ENCODE results near the gene LRRC75B. TPM values are rescaled to one million over a fixed set of nuclear protein-coding genes. Genes with fewer than 3 reads are reported as not detected.
"Not testable (repeated sequence)": the region's sequence is repeated elsewhere in the genome, so short reads cannot be mapped to it uniquely, and the experiment has no call there.

The LRRC75B gene
- total RNA-seq, 1 donor from 2014 or later, result 4.3 TPM

DNA sequence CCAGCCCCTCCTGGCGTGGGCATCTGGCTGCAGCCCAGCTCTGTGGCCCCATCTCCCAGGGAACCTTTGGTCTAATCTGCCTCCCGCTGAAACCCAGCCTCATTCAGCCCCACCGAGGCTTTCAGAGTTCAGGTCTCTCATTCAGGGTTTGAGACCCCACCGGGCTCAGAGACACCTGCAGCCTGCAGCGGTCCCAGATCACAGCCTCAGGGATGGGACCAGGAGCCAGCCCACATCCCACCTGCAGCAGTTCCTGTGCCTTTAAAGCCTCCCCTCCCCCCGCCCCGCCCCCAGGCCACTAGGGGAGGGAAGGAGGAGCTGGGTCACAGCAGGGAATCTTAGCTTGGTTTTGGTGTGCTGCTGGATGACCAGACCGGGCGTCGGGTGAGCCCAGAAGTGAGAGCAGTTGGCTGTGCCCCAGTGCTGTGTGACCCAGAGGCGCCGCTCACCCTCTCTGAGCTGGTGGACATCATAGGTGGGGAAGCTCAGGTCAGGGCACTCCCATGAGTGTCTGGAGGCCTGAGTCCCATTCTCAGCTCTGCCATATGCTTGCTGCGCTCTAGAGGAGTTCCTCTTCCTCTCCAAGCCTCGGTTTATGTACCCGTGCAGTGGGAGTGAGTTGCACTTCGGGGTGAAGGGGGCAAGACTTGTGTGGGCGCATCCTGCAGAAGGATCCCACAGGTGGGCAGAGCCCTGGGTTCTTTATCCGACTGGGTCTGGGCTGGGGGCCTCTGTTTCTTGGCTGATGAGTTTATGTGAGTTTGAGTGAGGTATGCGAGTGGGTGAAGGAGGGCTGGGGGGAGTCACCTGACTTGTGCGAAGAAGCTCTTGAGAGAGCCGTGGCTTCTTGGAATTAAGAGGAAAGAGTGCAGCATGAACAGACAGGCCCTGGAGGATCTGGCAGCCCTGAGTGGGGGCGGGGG, 10.2 kb upstream of the LRRC75B start, which contains the start of gene GGT1:
GGT1 (plus strand) TSS at position 347 of the 923 bp plus-strand sequence. CDS start 7,889 bp downstream, outside the sequence.
- not testable (repeated sequence) for DNase-seq (ENCODE audit: low read depth, low spot score)

DNA sequence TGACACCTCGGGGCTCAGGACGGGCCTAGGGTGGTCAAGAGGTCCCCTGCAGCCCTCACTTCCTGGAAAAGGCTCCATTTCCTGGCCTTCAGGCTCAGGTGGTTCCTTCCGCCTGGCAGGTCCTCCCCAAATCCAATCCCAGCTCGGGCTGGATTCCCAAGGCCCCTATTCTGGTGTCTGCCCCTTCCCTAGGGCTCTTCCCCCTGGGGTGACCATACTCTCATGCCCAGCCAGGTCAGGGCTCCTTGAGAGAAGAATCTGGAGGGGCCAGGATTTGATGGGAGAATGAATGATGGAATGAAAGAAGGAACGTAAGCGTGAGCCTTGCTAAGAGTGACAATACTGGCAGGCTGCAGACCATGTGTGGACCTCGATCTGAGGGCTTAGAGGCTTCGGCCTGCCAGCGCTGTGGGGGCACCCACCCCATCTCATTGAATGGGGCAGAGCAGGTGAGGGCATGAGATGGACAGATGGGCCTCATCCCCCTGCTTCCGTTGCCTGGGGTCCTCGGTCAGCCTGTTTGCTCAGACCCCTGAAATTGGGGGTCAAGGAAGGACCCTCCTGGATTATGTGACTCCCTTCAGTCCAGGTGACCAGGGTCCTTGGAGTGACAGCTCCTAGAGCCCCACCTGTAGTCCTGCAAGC, 9.4 kb upstream of the LRRC75B start:
- DNase-seq (ENCODE audit: low read depth, low spot score), result not testable (repeated sequence)

DNA sequence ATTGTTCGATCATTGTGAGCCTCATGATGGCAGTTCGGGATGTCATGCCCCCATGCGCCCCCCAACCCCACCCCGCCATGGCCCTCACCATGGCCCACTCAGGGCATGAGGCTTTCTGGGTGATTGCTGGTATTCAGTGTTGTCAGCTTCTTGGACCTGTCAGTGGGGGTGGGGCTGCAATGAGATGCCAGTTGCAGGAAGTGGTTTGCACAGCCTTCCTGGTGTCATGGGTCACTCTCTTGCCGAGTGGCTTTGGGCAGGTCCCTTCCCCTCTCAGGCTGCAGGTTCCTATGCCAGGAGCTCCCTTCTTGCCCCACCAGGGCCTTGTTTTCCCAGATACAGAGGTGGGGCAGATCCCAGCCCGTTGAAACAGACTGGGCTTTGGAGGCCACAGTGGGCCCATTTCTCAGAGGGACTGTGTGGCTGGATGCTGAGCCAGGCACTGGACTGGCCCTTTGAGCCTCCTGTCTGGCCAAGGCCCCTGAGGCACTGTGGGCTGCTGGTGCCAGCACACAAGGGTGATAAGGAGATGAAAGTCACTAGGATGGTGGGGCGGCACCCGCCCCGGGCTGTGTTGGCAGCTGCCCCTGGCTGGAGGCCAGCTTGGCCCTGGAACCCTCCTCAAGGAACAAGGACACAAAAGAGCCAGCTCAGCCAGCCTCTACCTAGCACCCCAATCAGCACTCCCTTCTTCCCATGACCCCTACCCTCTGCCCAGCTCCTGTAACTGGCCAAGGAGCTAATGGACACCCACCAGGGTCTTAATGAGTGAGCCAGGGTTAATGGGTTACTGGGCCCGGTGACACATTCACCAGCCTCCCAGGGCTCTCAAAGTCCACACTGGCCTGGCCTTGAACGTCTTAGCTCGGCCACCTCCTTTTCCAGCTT, 8.6 kb upstream of the LRRC75B start:
- no peak for DNase-seq (ENCODE audit: low read depth, low spot score)

DNA sequence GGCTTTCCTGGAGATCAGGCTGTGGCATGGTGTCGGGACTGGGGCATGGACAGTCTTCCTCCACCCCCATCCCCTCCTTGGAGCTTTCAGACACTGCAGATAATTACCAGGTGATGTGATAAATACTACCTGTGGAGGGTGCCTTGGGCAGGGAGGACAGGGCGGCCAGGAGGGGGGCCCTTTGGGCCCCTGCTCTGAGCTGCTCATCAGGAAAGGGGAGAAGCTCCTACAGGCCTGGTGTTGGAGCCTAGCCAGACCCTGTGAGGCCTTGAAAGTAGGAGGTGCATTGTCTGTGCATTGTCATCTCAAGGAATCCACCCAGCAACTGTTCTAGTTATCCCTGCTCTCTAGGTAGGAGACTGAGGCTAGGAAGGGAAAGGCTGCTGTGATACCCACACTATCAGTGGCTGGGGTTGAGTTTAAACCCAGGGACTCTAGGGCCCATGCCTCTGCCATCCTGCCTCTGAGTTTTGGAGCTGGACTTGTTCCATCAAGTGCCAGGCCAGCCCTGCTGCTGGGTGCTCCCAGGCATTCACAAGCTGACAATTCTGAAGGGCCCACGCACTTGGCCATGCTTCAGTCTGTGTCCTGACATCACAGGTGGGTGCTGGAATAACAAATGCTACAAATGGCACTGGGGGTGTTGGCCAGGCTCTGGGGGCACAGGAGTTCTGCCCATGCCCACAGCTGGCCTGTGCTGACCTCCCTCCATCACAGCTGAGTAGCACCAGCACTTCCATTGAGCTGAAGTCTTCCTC, 7.3 kb upstream of the LRRC75B start:
- not testable (repeated sequence) for DNase-seq (ENCODE audit: low read depth, low spot score)

DNA sequence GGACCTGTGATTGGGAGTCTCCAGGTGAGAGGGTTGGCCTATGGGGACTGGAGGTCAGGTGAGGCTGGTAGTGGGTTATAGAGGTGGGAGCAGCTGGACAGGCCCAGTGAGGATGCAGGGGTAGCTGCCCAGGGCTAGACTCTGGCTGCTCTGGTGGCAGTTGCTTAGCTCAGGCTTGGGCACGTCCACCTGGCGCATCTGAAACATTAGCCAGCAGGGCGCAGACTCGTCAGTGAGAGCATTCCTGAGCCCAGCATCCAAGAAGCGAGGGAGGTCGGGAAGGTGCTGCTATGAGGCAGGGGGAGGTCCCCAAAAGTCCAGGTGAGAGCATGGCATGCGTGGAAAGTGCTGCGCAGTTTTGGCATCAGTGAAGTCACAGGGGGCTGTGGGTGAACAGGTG, 6.6 kb upstream of the LRRC75B start:
- no peak for DNase-seq (ENCODE audit: low read depth, low spot score)

DNA sequence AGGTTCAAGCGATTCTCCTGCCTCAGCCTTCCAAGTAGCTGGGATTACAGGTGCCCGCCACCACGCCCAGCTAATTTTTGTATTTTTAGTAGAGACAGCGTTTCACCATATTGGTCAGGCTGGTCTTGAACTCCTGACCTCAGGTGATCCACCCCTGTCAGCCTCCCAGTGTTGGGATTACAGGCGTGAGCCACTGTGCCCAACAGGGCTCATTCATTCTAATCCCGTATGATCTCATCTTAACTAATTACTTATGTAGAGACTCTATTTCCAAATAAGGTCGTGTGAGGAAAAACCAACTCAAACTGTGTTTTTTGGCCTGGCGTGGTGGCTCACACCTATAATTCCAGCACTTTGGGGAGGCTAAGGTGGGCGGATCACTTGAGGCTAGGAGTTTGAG, 4.2 kb upstream of the LRRC75B start:
- not testable (repeated sequence) for DNase-seq (ENCODE audit: low read depth, low spot score)

DNA sequence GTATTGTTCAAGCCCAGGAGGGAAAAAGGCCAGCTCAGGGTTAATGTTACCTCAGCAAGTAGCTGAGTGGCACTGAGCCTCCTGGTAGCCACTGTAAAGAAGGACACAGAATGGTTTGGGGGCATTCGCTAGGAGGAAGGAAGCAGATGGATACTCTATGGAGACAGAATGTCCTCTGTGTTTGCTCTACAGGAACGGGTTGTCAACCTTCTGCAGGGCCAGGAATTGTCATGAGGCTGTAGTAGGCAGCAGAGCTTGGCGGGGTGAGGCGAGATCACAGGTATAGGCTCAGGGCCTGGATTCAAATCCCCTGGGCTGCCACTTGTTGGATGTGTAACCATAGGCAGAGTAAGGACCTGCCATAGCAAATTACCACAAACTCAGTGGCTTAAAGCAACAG, 3.0 kb upstream of the LRRC75B start:
- DNase-seq (ENCODE audit: low read depth, low spot score), result no peak

DNA sequence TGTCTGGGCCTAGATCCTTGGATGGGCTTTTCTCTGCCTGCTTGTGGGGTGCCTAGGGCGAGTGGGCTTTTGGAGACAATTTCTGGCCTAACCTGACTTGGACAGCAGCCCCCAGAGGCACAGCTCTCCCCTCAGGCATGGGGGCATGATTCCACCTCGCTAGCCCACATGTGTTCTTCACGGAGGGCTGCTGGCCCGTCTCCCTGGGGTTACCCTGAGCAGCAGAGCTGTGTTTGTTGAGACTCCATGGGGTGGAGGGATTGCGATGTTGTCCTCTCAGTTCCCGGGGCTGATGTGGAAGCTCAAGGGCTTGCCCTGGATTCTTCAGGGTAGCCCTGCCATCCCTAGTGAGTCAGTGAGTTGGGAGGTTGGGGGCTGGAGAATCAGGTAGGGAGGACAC, 2.4 kb upstream of the LRRC75B start:
- DNase-seq (ENCODE audit: low read depth, low spot score), result no peak

DNA sequence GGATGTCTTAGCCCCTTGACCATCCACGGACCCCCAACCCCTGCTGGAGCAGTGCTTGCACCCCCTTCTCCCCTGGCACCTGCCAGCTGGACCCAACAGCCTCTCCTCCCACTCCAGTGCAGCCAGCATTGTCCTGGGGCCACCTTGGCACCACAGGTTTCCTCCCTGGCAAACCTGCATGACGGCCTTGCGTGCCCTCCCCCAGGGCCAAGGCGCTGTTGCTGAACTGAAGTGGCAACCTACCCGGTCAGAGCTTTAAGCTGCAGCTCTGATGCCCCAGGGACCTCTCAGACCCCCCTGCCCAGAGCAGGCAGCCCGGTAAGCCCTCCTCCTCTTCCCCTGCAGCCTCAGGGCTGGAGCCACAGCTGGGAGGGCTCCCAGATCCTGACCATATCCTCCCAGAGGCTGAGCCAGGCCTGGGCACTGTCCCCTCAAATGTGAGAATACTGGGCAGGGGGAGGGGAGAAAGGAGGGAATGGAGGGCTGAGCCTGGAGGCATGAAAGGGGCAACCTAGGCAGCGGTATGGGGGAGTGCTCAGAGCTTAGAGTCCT, 1.8 kb upstream of the LRRC75B start:
- no peak for DNase-seq (ENCODE audit: low read depth, low spot score)

DNA sequence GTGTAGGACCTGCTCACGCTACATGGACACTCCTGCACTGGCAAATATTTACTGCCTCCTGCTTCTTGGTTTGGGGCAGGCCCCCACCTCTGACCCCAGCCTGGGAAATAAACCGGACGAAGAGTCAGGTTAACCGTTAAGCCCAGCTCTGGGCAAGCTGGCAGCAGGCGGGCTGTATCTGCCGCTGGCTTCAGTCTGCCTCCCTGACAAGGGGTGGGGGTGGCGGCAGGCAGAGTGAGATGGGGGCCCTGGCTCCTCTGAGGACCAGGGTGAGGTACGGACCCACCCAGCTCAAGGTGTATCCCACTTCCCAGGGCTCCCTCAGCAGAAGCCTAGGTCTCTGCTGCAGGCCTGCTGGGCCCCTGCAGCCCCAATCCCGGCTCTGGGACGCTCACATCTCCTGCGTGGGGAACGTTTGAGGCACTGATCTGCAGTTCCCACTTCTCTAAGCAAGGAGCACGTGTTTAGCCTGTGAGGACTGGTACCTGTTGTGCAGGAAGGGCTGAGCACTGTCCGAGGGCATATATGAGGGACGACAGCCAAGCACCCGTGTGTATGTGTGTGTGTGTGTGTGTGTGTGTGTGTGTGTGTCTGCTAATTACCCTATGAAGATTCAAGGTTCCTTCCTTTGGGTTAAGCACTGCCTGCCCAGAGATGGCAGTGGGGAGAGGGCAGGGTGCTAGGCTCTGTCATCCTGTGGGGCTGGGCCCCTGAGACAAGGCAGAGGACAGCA, 1.1 kb upstream of the LRRC75B start:
- DNase-seq (ENCODE audit: low read depth, low spot score), result no peak

DNA sequence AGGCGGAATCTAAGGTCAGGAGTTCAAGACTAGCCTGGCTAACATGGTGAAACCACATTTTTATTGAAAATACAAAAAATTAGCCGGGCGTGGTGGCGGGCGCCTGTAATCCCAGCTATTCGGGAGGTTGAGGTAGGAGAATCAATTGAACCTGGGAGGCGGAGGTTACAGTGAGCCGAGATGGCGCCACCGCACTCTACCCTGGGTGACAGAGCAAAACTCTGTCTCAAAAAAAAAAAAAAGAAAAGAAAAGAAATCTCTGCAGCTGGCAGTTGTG, 624 bp upstream of the LRRC75B start:
- DNase-seq (ENCODE audit: low read depth, low spot score), result not testable (repeated sequence)

DNA sequence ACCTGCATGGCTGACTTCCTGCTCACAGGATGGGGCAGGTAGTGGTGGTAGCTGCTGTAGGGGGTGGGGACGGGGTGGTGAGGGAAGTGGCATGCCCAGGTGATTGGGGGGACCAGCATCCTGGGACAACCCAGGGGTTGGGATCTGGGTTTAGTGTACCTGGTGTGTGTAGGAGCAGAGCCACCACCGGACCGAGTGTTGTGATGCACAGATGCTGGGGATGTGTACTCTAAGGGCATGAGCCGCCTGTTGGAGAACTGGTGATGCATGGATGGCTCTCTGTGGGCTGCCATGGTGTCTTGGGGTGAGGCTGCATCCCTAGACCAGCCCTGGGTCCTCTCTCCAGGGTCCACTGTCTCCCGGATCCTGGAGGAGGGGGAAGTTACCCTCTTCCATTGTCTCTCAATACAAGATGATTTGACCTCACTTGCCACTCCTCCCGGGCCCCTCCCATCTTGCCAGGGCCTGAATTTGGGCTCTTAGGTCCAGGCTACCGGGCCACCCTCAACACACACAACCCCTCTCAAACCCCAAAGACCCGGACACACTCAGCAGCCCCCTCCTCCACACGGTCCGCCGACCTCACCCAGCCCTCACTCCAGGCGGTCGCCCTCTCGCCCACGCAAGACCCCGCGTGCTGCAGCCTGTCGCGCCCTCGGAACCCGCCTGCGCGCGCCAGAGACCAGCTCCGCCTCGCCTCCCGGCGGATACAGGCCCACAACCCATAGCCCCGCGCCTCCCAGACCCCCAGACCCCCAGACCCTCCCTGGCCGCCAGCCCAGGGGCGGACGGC, 619 bp downstream of the LRRC75B start:
- no peak for DNase-seq (ENCODE audit: low read depth, low spot score)

DNA sequence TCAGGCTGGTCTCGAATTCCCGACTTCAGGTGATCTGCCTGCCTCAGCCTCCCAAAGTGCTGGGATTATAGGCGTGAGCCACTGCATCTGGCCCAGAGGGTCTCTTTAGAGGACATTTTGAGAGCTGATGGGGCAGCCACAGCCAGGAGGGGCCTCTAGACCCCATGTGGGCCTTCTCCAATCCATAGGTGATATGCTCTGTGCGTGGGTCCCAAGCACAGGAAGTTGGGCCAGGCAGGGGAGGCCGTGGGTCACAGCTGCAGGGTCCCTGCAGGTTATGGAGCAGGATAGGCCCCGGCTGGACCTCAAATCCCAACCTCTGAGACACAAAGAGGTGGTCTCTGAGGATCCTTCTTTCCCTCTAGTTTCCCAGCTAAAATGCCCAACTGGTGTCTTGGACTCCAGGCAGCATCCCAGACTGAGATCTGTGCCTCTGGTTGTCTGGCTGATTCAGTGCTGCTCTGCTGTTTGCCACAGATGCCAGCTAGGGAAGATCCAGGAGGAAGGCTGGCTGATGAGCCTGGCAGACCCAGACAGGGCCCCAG, 1.5 kb downstream of the LRRC75B start:
- no peak for DNase-seq (ENCODE audit: low read depth, low spot score)

DNA sequence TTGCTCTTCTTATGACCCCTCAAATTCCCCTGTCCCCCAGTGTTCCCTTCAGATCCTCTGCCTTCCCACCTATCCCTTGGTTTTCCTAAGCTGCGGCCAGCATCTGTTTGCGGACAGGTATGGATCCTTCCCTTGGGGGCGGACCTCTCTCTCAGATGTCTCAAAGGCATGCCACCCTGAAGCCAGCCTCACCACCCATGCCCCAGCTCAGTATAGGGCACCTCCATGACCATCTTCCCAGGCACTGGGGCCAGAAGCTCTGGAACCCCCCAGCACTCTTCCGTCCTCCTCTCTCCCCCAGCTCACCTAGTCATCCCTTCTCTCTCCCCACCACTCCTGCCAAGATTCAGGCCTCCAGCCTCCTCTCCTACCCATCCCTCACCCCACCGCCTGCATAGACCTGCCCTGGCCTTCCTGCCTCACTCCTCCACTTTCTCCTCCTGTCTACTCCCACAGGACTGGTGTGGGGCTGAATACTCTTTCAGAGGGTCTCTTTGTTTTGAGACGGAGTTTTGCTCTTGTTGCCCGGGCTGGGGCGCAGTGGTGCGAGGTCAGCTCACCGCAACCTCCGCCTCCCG, 2.2 kb downstream of the LRRC75B start:
- no peak for DNase-seq (ENCODE audit: low read depth, low spot score)

DNA sequence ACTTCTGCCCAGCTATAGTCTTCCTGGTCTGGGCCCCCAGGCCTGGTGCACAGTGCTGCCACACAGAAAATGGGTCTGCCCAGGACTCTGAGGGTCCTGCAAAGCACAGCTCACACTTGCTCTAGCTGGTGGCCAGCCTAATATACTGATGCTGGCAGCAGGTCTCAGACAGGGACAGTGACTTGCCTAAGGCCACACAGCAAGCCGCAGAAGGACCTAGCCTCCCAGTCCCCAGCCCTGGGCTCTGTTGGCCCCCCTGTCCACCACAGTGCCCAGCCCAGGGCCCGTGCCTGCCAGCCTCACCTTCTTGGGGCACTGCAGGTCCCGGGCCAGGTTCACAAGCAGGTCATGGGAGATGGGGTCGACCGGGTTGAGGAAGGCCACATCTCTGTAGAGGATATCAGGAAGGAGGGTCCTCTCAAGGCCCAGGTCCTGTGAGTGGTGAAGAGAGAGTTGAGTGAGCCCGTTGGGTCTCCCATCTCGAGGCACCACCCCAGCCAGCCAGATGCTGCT, 3.3 kb downstream of the LRRC75B start:
- DNase-seq (ENCODE audit: low read depth, low spot score), result no peak

DNA sequence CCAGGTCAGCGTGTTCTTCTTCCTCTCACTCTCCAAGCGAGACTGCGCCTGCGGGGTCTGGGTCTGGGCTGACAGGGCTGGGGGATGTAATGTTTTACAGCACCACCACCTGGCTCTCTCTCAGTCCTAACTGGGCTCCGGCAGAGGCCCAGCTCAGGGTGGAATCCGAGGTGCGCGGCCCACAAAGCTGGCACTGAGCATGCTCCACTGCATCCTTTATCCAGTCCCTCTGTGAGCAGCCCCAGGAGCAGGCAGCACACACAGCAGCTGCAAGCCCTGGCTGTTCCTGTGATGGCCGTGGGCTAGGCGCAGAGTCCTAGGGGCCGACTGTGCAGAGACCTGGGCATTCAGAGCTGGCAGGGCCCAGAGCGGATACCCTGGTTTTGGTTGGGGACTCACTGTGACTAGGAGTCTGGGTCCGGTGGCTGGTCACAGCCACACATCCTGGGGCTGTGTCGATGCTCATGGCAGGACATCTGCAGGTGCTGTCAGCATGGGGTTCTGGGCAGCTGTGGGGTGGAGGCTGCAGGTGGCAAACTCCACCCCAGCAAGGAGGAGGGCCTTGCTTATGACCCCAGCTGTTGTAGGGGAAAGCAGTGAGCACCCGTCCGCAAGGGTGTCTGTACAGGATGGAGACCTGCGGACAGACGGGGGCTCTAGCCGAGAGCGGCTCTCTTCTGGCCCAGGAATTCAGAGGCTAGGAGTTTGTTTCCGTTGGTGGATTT, 4.0 kb downstream of the LRRC75B start:
- no peak for DNase-seq (ENCODE audit: low read depth, low spot score)

DNA sequence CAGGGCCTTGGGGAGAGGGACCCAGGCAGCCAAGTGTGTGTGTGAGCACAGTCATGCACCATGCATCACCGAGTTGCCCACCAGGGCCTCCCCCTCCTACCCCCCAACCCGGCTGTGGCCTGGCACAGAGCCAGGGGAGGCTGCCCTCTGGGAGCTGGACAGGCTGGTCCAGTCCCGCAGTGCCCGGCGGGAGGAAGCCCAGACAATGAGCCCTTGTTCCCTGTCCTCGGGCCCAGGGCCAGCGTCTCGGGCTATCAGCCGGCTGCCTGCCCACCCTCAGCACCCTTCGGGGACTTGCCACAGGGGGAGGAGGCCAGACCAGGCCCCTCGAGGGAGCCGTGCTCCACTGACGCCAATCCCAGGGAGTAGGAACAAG, 4.5 kb downstream of the LRRC75B start:
- DNase-seq (ENCODE audit: low read depth, low spot score), result no peak

DNA sequence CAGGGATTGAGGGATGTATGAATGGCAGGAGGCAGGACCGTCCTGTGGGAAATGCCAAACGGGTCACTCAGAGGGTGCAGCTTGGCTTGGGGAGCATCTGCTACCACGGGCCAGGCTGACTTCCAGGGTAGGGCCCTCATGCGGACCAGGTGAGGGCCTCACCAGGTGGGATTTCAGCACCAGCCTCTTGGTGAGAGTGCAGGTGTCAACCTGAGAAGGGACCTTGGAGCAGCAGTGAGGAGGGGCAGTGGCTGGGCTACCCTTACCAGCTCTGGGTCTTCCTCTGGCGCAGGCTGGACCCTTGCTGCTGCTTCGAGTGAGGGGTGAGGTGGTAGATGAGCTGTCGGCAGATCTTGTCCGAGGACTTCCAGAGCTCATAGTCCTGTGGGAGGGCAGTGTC, 4.9 kb downstream of the LRRC75B start:
- DNase-seq (ENCODE audit: low read depth, low spot score), result no peak

Measured in pulmonary artery endothelial cell (primary cell).